K562 (cell line): Measurements from ENCODE around the gene CHD5. TPM values are rescaled to one million over a fixed set of nuclear protein-coding genes. Genes with fewer than 3 reads are reported as not detected.

Source experiments
- ATF1 ChIP-seq, 2 experiments: fragments of 450-650 bp in 1 of 2; IDR thresholded peaks; 2 replicates each; pipeline ENCODE4 v1.6.1; 2016; ENCODE audit warnings: missing compliant biosample characterization in 1 of 2, missing genetic modification characterization in 1 of 2
- BMI1 ChIP-seq: fragments of 150-350 bp; IDR thresholded peaks from 2 replicates; pipeline ENCODE4 v1.6.1; 2014; ENCODE audit warnings: low read length
- COPS2 ChIP-seq: fragments of 450-650 bp; conservative IDR thresholded peaks from 2 replicates; pipeline ENCODE4 v1.6.1; 2016; ENCODE audit warnings: mild to moderate bottlenecking, moderate library complexity
- DDX20 ChIP-seq: fragments of 450-650 bp; IDR thresholded peaks from 2 replicates; pipeline ENCODE4 v1.6.1; 2016; ENCODE audit warnings: missing genetic modification characterization, low read depth, mild to moderate bottlenecking, missing compliant biosample characterization, moderate library complexity
- E2F3 ChIP-seq: fragments of 250-450 bp; sonication (Bioruptor Pico); IDR thresholded peaks from 2 replicates; pipeline ENCODE4 v1.4.0; 2020; ENCODE audit warnings: mild to moderate bottlenecking
- KDM5B ChIP-seq: fragments of 200-600 bp; sonication (generic); IDR thresholded peaks from 2 replicates; pipeline ENCODE4 v1.6.1; 2012; ENCODE audit warnings: low read depth, mild to moderate bottlenecking, moderate library complexity, low read length, control low read depth, inconsistent platforms; ENCODE audit not compliant: insufficient replicate concordance
- KLF1 ChIP-seq: fragments of 450-650 bp; IDR thresholded peaks from 2 replicates; pipeline ENCODE4 v1.6.1; 2016; ENCODE audit warnings: missing genetic modification characterization, missing compliant biosample characterization
- MAFG ChIP-seq: fragments of 450-650 bp; conservative IDR thresholded peaks from 2 replicates; pipeline ENCODE4 v1.6.1; 2016; ENCODE audit warnings: missing genetic modification characterization, missing compliant biosample characterization
- SIN3B ChIP-seq: fragments of 450-650 bp; IDR thresholded peaks from 2 replicates; pipeline ENCODE4 v1.6.1; 2017; ENCODE audit warnings: low read depth, mild to moderate bottlenecking, moderate library complexity
- ZBTB7A ChIP-seq: IDR thresholded peaks from 2 replicates; pipeline ENCODE4 v1.6.1; 2011; ENCODE audit warnings: low read depth, mild to moderate bottlenecking, low read length, moderate library complexity, borderline replicate concordance; ENCODE audit not compliant: control insufficient read depth
- ZNF668 ChIP-seq: fragments of 250-450 bp; sonication (Bioruptor Pico); IDR thresholded peaks from 2 replicates; pipeline ENCODE4 v1.8.0; 2022; ENCODE audit warnings: mild to moderate bottlenecking, inconsistent platforms
- polyA plus RNA-seq, 8 experiments: library from polyadenylated mRNA; depleted of rRNA in 4 of 8; stranded (reverse) in 5 of 8; unstranded in 3 of 8; fragments of >200 nt; fragmentation: Nextera tagmentation in 2 of 8; fragmentation: Illumina TruSeq in 1 of 8; extraction: Ambion mirVana in 2 of 8; extraction: Trizol in 1 of 8; gene quantifications; 2 replicates each; pipeline versions ENCODE4 v1.2.1 to v1.2.3, GENCODE V29; 2011 to 2014; ENCODE audit warnings: inconsistent platforms in 1 of 8, missing spikeins in 1 of 8
- total RNA-seq, 7 experiments: library from RNA; depleted of rRNA in 6 of 7; stranded (reverse); fragments of >200 nt in 6 of 7; fragmentation: Illumina TruSeq in 2 of 7; extraction: Trizol in 2 of 7; gene quantifications; 2 replicates each; pipeline versions ENCODE4 v1.2.1 to v1.2.3, GENCODE V29; 2011 to 2021; ENCODE audit warnings: low replicate concordance in 1 of 7
- TF ChIP-seq, protein P1 (sequence below), 3 experiments: fragments of 200-800 bp in 1 of 3; fragments of 250-450 bp in 1 of 3; fragments of 450-650 bp in 1 of 3; sonication (Bioruptor Pico) in 1 of 3; sonication (Bioruptor generic) in 1 of 3; formaldehyde crosslinking in 1 of 3; IDR thresholded peaks; 2 replicates each; pipeline versions ENCODE4 v1.6.1 to v1.8.0; 2016 to 2022; ENCODE audit warnings: mild to moderate bottlenecking in 2 of 3, missing genetic modification characterization in 2 of 3, missing compliant biosample characterization in 1 of 3, moderate library complexity in 1 of 3
- TF ChIP-seq, protein P2 (sequence below), 2 experiments: IDR thresholded peaks; 2 replicates each; pipeline ENCODE4 v1.6.1; 2011; ENCODE audit warnings: borderline replicate concordance in 1 of 2, control low read depth in 1 of 2, low read depth in 1 of 2, low read length in 1 of 2, mild to moderate bottlenecking in 1 of 2, mixed read lengths in 1 of 2, moderate library complexity in 1 of 2; ENCODE audit not compliant: insufficient read depth in 1 of 2, insufficient read length in 1 of 2, poor library complexity in 1 of 2, severe bottlenecking in 1 of 2; ENCODE audit errors: extremely low read depth in 1 of 2
- TF ChIP-seq, protein P3 (sequence below), 2 experiments: fragments of 450-650 bp; IDR thresholded peaks; 2 replicates each; pipeline ENCODE4 v1.6.1; 2018; ENCODE audit warnings: mild to moderate bottlenecking in 2 of 2, low read depth in 1 of 2; ENCODE audit not compliant: partially characterized antibody in 2 of 2

The CHD5 gene
- total and polyA plus RNA-seq, 9 of the 15 experiments (the other 6 are each of a cell fraction or from before 2014, with no cell fraction given): 0.03 to 0.52 (median 0.11) TPM; not detected in 2

DNA sequence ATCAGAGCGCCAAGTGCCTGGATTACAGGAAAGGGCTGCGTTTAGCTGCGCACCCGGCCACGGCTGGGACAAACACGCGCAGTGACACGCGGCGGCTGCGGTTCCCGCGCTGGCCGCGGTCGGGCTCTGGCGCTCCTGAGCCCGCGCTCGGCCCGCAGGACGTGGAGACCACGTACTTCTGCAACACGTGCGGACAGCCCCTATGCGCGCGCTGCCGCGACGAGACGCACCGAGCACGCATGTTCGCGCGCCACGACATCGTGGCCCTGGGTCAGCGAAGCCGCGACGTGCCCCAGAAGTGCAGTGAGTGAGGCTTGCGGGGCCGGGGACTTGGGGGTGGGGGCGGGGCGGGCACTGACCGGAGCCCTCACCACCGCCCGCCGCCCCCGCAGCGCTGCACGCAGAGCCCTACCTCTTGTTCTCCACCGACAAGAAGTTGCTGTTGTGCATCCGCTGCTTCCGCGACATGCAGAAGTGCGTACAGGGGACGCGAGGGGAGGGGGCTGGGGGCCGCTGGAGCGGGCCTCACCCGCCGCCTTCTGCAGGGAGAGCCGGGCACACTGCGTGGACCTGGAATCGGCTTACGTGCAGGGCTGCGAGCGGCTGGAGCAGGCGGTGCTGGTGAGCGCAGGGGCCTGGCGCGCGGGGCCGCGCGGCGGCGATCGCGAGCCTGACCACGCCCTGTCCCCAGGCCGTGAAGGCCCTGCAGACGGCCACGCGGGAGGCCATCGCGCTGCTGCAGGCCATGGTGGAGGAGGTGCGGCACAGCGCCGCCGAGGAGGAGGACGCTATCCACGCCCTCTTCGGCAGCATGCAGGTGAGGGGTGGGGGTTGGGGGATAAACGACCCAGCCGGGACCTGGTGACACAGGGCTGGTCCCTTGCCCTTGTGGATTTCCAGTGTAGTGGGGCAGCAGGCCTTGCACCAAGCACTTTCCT, 28.9 kb upstream of the CHD5 start (continued):
- TF ChIP-seq, protein P1, sequence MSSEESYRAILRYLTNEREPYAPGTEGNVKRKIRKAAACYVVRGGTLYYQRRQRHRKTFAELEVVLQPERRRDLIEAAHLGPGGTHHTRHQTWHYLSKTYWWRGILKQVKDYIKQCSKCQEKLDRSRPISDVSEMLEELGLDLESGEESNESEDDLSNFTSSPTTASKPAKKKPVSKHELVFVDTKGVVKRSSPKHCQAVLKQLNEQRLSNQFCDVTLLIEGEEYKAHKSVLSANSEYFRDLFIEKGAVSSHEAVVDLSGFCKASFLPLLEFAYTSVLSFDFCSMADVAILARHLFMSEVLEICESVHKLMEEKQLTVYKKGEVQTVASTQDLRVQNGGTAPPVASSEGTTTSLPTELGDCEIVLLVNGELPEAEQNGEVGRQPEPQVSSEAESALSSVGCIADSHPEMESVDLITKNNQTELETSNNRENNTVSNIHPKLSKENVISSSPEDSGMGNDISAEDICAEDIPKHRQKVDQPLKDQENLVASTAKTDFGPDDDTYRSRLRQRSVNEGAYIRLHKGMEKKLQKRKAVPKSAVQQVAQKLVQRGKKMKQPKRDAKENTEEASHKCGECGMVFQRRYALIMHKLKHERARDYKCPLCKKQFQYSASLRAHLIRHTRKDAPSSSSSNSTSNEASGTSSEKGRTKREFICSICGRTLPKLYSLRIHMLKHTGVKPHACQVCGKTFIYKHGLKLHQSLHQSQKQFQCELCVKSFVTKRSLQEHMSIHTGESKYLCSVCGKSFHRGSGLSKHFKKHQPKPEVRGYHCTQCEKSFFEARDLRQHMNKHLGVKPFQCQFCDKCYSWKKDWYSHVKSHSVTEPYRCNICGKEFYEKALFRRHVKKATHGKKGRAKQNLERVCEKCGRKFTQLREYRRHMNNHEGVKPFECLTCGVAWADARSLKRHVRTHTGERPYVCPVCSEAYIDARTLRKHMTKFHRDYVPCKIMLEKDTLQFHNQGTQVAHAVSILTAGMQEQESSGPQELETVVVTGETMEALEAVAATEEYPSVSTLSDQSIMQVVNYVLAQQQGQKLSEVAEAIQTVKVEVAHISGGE (CRISPR knock-in tag; IDR thresholded peaks at IDR 0.05): peak in 1 of 3 experiments; percentile 44; a peak in 1 of 6 replicates
- TF ChIP-seq ZNF668 (CRISPR knock-in tag): no peak
- TF ChIP-seq, protein P2, sequence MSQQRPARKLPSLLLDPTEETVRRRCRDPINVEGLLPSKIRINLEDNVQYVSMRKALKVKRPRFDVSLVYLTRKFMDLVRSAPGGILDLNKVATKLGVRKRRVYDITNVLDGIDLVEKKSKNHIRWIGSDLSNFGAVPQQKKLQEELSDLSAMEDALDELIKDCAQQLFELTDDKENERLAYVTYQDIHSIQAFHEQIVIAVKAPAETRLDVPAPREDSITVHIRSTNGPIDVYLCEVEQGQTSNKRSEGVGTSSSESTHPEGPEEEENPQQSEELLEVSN (IDR thresholded peaks at IDR 0.05; ENCODE audit: borderline replicate concordance in 1 of 2, extremely low read depth in 1 of 2, insufficient read depth in 1 of 2, insufficient read length in 1 of 2, low read depth in 1 of 2, low read length in 1 of 2, poor library complexity in 1 of 2, severe bottlenecking in 1 of 2): peak; percentile 96 to 99
- peak; percentile 62 for TF ChIP-seq KDM5B
- TF ChIP-seq BMI1: no peak
- TF ChIP-seq ZBTB7A: peak; percentile 41; the same call in 1 of the 2 replicates
- no peak for TF ChIP-seq DDX20 (tag)
- TF ChIP-seq COPS2: no peak
- TF ChIP-seq ATF1 (CRISPR knock-in tag; IDR thresholded peaks at IDR 0.05): no peak
- TF ChIP-seq ATF1 (tag; IDR thresholded peaks at IDR 0.05): peak; percentile 14
- TF ChIP-seq MAFG (tag): no peak
- 0 out of 2 replicates have a peak, but pooled peaks have one; percentile 19 for TF ChIP-seq SIN3B
- TF ChIP-seq, protein P3, sequence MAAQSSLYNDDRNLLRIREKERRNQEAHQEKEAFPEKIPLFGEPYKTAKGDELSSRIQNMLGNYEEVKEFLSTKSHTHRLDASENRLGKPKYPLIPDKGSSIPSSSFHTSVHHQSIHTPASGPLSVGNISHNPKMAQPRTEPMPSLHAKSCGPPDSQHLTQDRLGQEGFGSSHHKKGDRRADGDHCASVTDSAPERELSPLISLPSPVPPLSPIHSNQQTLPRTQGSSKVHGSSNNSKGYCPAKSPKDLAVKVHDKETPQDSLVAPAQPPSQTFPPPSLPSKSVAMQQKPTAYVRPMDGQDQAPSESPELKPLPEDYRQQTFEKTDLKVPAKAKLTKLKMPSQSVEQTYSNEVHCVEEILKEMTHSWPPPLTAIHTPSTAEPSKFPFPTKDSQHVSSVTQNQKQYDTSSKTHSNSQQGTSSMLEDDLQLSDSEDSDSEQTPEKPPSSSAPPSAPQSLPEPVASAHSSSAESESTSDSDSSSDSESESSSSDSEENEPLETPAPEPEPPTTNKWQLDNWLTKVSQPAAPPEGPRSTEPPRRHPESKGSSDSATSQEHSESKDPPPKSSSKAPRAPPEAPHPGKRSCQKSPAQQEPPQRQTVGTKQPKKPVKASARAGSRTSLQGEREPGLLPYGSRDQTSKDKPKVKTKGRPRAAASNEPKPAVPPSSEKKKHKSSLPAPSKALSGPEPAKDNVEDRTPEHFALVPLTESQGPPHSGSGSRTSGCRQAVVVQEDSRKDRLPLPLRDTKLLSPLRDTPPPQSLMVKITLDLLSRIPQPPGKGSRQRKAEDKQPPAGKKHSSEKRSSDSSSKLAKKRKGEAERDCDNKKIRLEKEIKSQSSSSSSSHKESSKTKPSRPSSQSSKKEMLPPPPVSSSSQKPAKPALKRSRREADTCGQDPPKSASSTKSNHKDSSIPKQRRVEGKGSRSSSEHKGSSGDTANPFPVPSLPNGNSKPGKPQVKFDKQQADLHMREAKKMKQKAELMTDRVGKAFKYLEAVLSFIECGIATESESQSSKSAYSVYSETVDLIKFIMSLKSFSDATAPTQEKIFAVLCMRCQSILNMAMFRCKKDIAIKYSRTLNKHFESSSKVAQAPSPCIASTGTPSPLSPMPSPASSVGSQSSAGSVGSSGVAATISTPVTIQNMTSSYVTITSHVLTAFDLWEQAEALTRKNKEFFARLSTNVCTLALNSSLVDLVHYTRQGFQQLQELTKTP (IDR thresholded peaks at IDR 0.05; ENCODE audit: low read depth in 1 of 2, partially characterized antibody in 2 of 2): no peak
- peak; percentile 56; the same call in 1 of the 2 replicates for TF ChIP-seq E2F3
- peak; percentile 41; the same call in 1 of the 2 replicates for TF ChIP-seq KLF1 (tag)
